Measurements from ENCODE around the gene ZFP69B. TPM values are rescaled to one million over a fixed set of nuclear protein-coding genes. Genes with fewer than 3 reads are reported as not detected.

The ZFP69B gene
- total RNA-seq, 2 experiments from 2014 or later, result 1.8 to 2.4 TPM

- H3K27ac ChIP-seq (ENCODE audit: low read depth in 1 of 2, low read length in 2 of 2), result peak overlapping the region; percentile 34 to 49
Observed at GRCh38 chr1:40451238-40451585, 936 bp downstream of the ZFP69B start.

GRCh38 chr1:40454873-40455272 is 4.6 kb downstream of the ZFP69B start:
- no peak overlapping the region for H3K4me3 Mint-ChIP-seq
- Histone ChIP-seq H3K9me3 (ENCODE audit: control insufficient read depth in 1 of 2, insufficient read depth in 1 of 2, low read length in 2 of 2) (peaks cover 33 to 58% of the 10 kb centered on the region in 2 experiments), H3K27ac (ENCODE audit: low read depth in 1 of 2, low read length in 2 of 2) (no peak overlapping the region), H3K4me3 (ENCODE audit: low read length) (no peak overlapping the region), H3K36me3 (ENCODE audit: insufficient read depth, low read length) (peaks cover 25% of the 10 kb centered on the region), H3K27me3 (ENCODE audit: control insufficient read depth in 1 of 2, insufficient read depth in 2 of 2, low read length in 2 of 2) (no peaks in the 10 kb centered on the region), H3K4me1 (ENCODE audit: insufficient read depth, low read length) (peaks cover 13% of the 10 kb centered on the region)
- H3K27me3 Mint-ChIP-seq, result no peaks in the 10 kb centered on the region
- no peak for DNase-seq
- H3K27ac Mint-ChIP-seq, result no peak overlapping the region
- ATAC-seq (ENCODE audit: poor library complexity), result no peak
- intact Hi-C loops (cut with DNase I, micrococcal nuclease), result loop anchor here in 1 of 2 experiments (5.0 kb wide), 1 partner anchor 52 kb away; the partner anchor contains the start of gene EXO5
- peaks cover 93% of the 10 kb centered on the region for H3K36me3 Mint-ChIP-seq (ENCODE audit: low read depth)
- CTCF ChIA-PET, result no interaction called here
- TF ChIP-seq CTCF (IDR thresholded peaks at IDR 0.05), result no peak
- peaks cover 18% of the 10 kb centered on the region for H3K4me1 Mint-ChIP-seq (ENCODE audit: low read depth)
- POLR2A ChIA-PET, result no interaction called here
- peaks cover 36% of the 10 kb centered on the region for H3K9me3 Mint-ChIP-seq

More at GRCh38 chr1:40451238-40451585, 936 bp downstream of the ZFP69B start:
- H3K27me3 Mint-ChIP-seq, result no peaks in the 10 kb centered on the region
- H3K9me3 Mint-ChIP-seq, result peaks cover 17% of the 10 kb centered on the region
- intact Hi-C loops (cut with DNase I, micrococcal nuclease), result loop anchor here in 1 of 2 experiments (2.0 to 5.0 kb wide), 2 partner anchors 56 to 80 kb away; partner anchors contain the start of genes EXO5 and ZNF684
- ChIA-PET POLR2A (interaction anchor here (1.0 to 2.3 kb wide), 4 partner anchors 24 to 57 kb away, joined by 3 to 7 read pairs (median 6); partner anchors contain the start of genes EXO5 and ZFP69), CTCF (interaction anchor here (1.4 to 2.1 kb wide), 2 partner anchors 12 to 81 kb away, joined by 6 to 10 read pairs; partner anchors contain the start of gene ZNF684)
- Histone ChIP-seq H3K27me3 (ENCODE audit: control insufficient read depth in 1 of 2, insufficient read depth in 2 of 2, low read length in 2 of 2) (no peaks in the 10 kb centered on the region), H3K9me3 (ENCODE audit: control insufficient read depth in 1 of 2, insufficient read depth in 1 of 2, low read length in 2 of 2) (peaks cover 22% of the 10 kb centered on the region in 2 experiments), H3K4me1 (ENCODE audit: insufficient read depth, low read length) (peaks cover 17% of the 10 kb centered on the region), H3K36me3 (ENCODE audit: insufficient read depth, low read length) (no peaks in the 10 kb centered on the region), H3K4me3 (ENCODE audit: low read length) (peak overlapping the region; percentile 78)
- peaks cover 64% of the 10 kb centered on the region for H3K36me3 Mint-ChIP-seq (ENCODE audit: low read depth)
- no peak for DNase-seq
- no peak for TF ChIP-seq CTCF (IDR thresholded peaks at IDR 0.05)
- peak overlapping the region; percentile 91 for H3K4me3 Mint-ChIP-seq
- H3K27ac Mint-ChIP-seq, result peak overlapping the region; percentile 84
- ATAC-seq (ENCODE audit: poor library complexity), result no peak
- H3K4me1 Mint-ChIP-seq (ENCODE audit: low read depth), result peaks cover 27% of the 10 kb centered on the region

DNA sequence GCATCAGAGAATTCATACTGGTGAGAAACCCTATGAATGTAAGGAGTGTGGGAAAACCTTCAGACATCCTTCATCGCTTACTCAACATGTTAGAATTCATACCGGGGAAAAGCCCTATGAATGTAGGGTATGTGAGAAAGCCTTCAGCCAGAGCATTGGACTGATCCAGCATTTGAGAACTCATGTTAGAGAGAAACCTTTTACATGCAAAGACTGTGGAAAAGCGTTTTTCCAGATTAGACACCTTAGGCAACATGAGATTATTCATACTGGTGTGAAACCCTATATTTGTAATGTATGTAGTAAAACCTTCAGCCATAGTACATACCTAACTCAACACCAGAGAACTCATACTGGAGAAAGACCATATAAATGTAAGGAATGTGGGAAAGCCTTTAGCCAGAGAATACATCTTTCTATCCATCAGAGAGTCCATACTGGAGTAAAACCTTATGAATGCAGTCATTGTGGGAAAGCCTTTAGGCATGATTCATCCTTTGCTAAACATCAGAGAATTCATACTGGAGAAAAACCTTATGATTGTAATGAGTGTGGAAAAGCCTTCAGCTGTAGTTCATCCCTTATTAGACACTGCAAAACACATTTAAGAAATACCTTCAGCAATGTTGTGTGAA is 12.8 kb downstream of the ZFP69B start:
- intact Hi-C loops (cut with DNase I, micrococcal nuclease), result no loop called here
- Mint-ChIP-seq H3K36me3 (ENCODE audit: low read depth) (peaks cover 84% of the 10 kb centered on the region), H3K4me3 (no peak overlapping the region), H3K27ac (no peak overlapping the region), H3K27me3 (no peaks in the 10 kb centered on the region), H3K9me3 (peaks cover 25% of the 10 kb centered on the region), H3K4me1 (ENCODE audit: low read depth) (no peaks in the 10 kb centered on the region)
- no peaks in the 10 kb centered on the region for H3K27me3 ChIP-seq (ENCODE audit: control insufficient read depth in 1 of 2, insufficient read depth in 2 of 2, low read length in 2 of 2)
- ChIA-PET POLR2A (no interaction called here), CTCF (no interaction called here)
- TF ChIP-seq CTCF (IDR thresholded peaks at IDR 0.05), result no peak
- H3K36me3 ChIP-seq (ENCODE audit: insufficient read depth, low read length), result peaks cover 11% of the 10 kb centered on the region
- H3K9me3 ChIP-seq (ENCODE audit: control insufficient read depth in 1 of 2, insufficient read depth in 1 of 2, low read length in 2 of 2), result peaks cover 49 to 92% of the 10 kb centered on the region in 2 experiments
- DNase-seq (no peak), ATAC-seq (ENCODE audit: poor library complexity) (no peak)
- no peak overlapping the region for H3K27ac ChIP-seq (ENCODE audit: low read depth in 1 of 2, low read length in 2 of 2)
- no peak overlapping the region for H3K4me3 ChIP-seq (ENCODE audit: low read length)
- H3K4me1 ChIP-seq (ENCODE audit: insufficient read depth, low read length), result no peaks in the 10 kb centered on the region

Data from CD4-positive, alpha-beta T cell (primary cell).